IMR-90 (cell line): ENCODE data around the gene ATXN1. TPM values are rescaled to one million over a fixed set of nuclear protein-coding genes. Genes with fewer than 3 reads are reported as not detected.

Experiments
- ATAC-seq: fragments of 200-7000 bp; cut with Tn5 transposase; 2 replicates; pipeline ENCODE4 v1.9.1; 2020; ENCODE audit warnings: low read depth, mild to moderate bottlenecking, moderate library complexity
- BruUV-seq: library from RNA; stranded (reverse); fragments of 400-500 nt; replicated peaks from 2 replicates; lab custom pipeline; 2021; lab: Mats Ljungman, UMichigan
- CTCF ChIA-PET: fragments of 300-600 bp; formaldehyde crosslinking; extraction: SDS; loops from one replicate; lab custom pipeline; 2021; ENCODE audit warnings: antibody characterized with exemption; lab: Yijun Ruan, JAX
- POLR2A ChIA-PET: fragments of 300-600 bp; sonication (Branson Sonifier 250); formaldehyde crosslinking; loops from one replicate; lab custom pipeline; 2022; ENCODE audit warnings: antibody characterized with exemption; ENCODE audit not compliant: unreplicated experiment; lab: Charles Lee
- DNase-seq: peaks from one replicate; pipeline ENCODE4 v3.0.0; 2013
- H2AFZ ChIP-seq: replicated peaks from 2 replicates; pipeline ENCODE3; 2013; ENCODE audit warnings: low read length, mild to moderate bottlenecking; ENCODE audit not compliant: poor library complexity
- H2AK5ac ChIP-seq: 2 replicates; pipeline ENCODE4 v1.6.1; 2013; ENCODE audit warnings: low read depth, low read length, inconsistent platforms
- H2AK9ac ChIP-seq: replicated peaks from 2 replicates; pipeline ENCODE3; 2013; ENCODE audit warnings: mild to moderate bottlenecking, low read depth, low read length, moderate library complexity; ENCODE audit not compliant: poor library complexity
- H2BK120ac ChIP-seq: 2 replicates; pipeline ENCODE4 v1.6.1; 2013; ENCODE audit warnings: low read depth, low read length, inconsistent platforms
- H2BK15ac ChIP-seq: 3 replicates; pipeline ENCODE4 v1.6.1; 2013; ENCODE audit warnings: low read depth, low read length, inconsistent platforms
- H2BK20ac ChIP-seq: 2 replicates; pipeline ENCODE4 v1.6.1; 2013; ENCODE audit warnings: low read depth, mild to moderate bottlenecking, inconsistent platforms, low read length, moderate library complexity
- H2BK5ac ChIP-seq: 2 replicates; pipeline ENCODE4 v1.6.1; 2013; ENCODE audit warnings: mild to moderate bottlenecking, low read depth, low read length, inconsistent platforms; ENCODE audit not compliant: poor library complexity, severe bottlenecking
- H3K14ac ChIP-seq: replicated peaks from 2 replicates; pipeline ENCODE4 v1.6.1; 2013; ENCODE audit warnings: low read depth, low read length, inconsistent platforms
- H3K18ac ChIP-seq: 2 replicates; pipeline ENCODE4 v1.6.1; 2013; ENCODE audit warnings: low read depth, low read length, control low read depth
- H3K23ac ChIP-seq: 2 replicates; pipeline ENCODE4 v1.6.1; 2013; ENCODE audit warnings: low read depth, low read length, inconsistent platforms
- H3K27ac ChIP-seq: 2 replicates; pipeline ENCODE4 v1.5.1; 2013; ENCODE audit warnings: mild to moderate bottlenecking, control low read depth, low read length; ENCODE audit not compliant: insufficient read depth
- H3K27me3 ChIP-seq: 2 replicates; pipeline ENCODE4 v1.6.1; 2013; ENCODE audit warnings: low read length; ENCODE audit not compliant: control insufficient read depth, insufficient read depth
- H3K36me3 ChIP-seq: 2 replicates; pipeline ENCODE4 v1.6.1; 2013; ENCODE audit warnings: low read length, mixed read lengths; ENCODE audit not compliant: control insufficient read depth, insufficient read depth
- H3K4ac ChIP-seq: 2 replicates; pipeline ENCODE4 v1.6.1; 2013; ENCODE audit warnings: low read depth, low read length, inconsistent platforms
- H3K4me1 ChIP-seq: 2 replicates; pipeline ENCODE4 v1.6.1; 2013; ENCODE audit warnings: low read length, mixed read lengths; ENCODE audit not compliant: control insufficient read depth, insufficient read depth
- H3K4me2 ChIP-seq: 2 replicates; pipeline ENCODE4 v1.6.1; 2013; ENCODE audit warnings: low read depth, mild to moderate bottlenecking, control low read depth, low read length, moderate library complexity
- H3K4me3 ChIP-seq: 2 replicates; pipeline ENCODE4 v1.5.1; 2013; ENCODE audit warnings: low read depth, mild to moderate bottlenecking, control low read depth, low read length, moderate library complexity; ENCODE audit not compliant: insufficient read depth
- H3K56ac ChIP-seq: 2 replicates; pipeline ENCODE4 v1.6.1; 2013; ENCODE audit warnings: low read length, inconsistent platforms; ENCODE audit not compliant: insufficient read depth; ENCODE audit errors: extremely low read depth
- H3K79me1 ChIP-seq, 2 experiments: 2 replicates each; pipeline ENCODE4 v1.6.1; 2013; ENCODE audit warnings: low read length in 2 of 2, inconsistent platforms in 1 of 2, low read depth in 1 of 2
- H3K9ac ChIP-seq: 2 replicates; pipeline ENCODE4 v1.6.1; 2013; ENCODE audit warnings: low read depth, low read length, control low read depth
- H3K9me1 ChIP-seq: 2 replicates; pipeline ENCODE4 v1.6.1; 2013; ENCODE audit warnings: low read length, inconsistent platforms; ENCODE audit not compliant: insufficient read depth
- H3K9me3 ChIP-seq: 2 replicates; pipeline ENCODE4 v1.6.1; 2013; ENCODE audit warnings: low read length; ENCODE audit not compliant: control insufficient read depth, insufficient read depth
- H4K20me1 ChIP-seq: 2 replicates; pipeline ENCODE4 v1.6.1; 2013; ENCODE audit warnings: low read length, inconsistent platforms; ENCODE audit not compliant: insufficient read depth
- H4K5ac ChIP-seq: 2 replicates; pipeline ENCODE4 v1.6.1; 2013; ENCODE audit warnings: mild to moderate bottlenecking, low read depth, low read length, control low read depth
- H4K8ac ChIP-seq, 2 experiments: 2 replicates each; pipeline ENCODE4 v1.6.1; 2013; ENCODE audit warnings: low read depth in 2 of 2, low read length in 2 of 2, control low read depth in 1 of 2, inconsistent platforms in 1 of 2
- H4K91ac ChIP-seq: 2 replicates; pipeline ENCODE4 v1.6.1; 2013; ENCODE audit warnings: low read depth, low read length, inconsistent platforms; ENCODE audit not compliant: insufficient read depth
- CEBPB ChIP-seq: IDR thresholded peaks from 2 replicates; pipeline ENCODE4 v1.6.1; 2012; ENCODE audit warnings: low read depth, low read length, improper control_type of control experiment
- CHD1 ChIP-seq: IDR thresholded peaks from 2 replicates; pipeline ENCODE4 v1.6.1; 2012; ENCODE audit warnings: low read depth, low read length, improper control_type of control experiment
- CTCF ChIP-seq: conservative IDR thresholded peaks from 2 replicates; pipeline ENCODE4 v1.5.1; 2012; ENCODE audit warnings: mild to moderate bottlenecking, low read depth, low read length, improper control_type of control experiment
- ELK1 ChIP-seq: fragments of 150-350 bp; IDR thresholded peaks from 2 replicates; pipeline ENCODE4 v1.6.1; 2016; ENCODE audit warnings: low read depth, mild to moderate bottlenecking, low read length, moderate library complexity, borderline replicate concordance
- FOS ChIP-seq: fragments of 150-350 bp; IDR thresholded peaks from 2 replicates; pipeline ENCODE4 v1.6.1; 2016; ENCODE audit warnings: low read depth, low read length
- MAFK ChIP-seq: IDR thresholded peaks from 2 replicates; pipeline ENCODE4 v1.6.1; 2012; ENCODE audit warnings: low read depth, low read length, improper control_type of control experiment
- MAZ ChIP-seq: IDR thresholded peaks from 2 replicates; pipeline ENCODE4 v1.6.1; 2012; ENCODE audit warnings: low read depth, mild to moderate bottlenecking, low read length, improper control_type of control experiment, moderate library complexity, borderline replicate concordance
- MXI1 ChIP-seq: IDR thresholded peaks from 2 replicates; pipeline ENCODE4 v1.6.1; 2012; ENCODE audit warnings: low read depth, mild to moderate bottlenecking, low read length, moderate library complexity, borderline replicate concordance
- NFE2L2 ChIP-seq: fragments of 150-350 bp; IDR thresholded peaks from 2 replicates; pipeline ENCODE4 v1.6.1; 2016; ENCODE audit warnings: low read depth, mild to moderate bottlenecking, low read length
- POLR2A ChIP-seq: IDR thresholded peaks from 2 replicates; pipeline ENCODE4 v1.6.1; 2012; ENCODE audit warnings: mild to moderate bottlenecking, low read depth, low read length
- RAD21 ChIP-seq: IDR thresholded peaks from 2 replicates; pipeline ENCODE4 v1.6.1; 2012; ENCODE audit warnings: low read length, improper control_type of control experiment
- RCOR1 ChIP-seq: IDR thresholded peaks from 2 replicates; pipeline ENCODE4 v1.6.1; 2012; ENCODE audit warnings: mild to moderate bottlenecking, low read length, improper control_type of control experiment; ENCODE audit not compliant: insufficient replicate concordance
- RFX5 ChIP-seq: IDR thresholded peaks from 2 replicates; pipeline ENCODE4 v1.8.0; 2012; ENCODE audit warnings: low read depth, mild to moderate bottlenecking, low read length, moderate library complexity
- SMC3 ChIP-seq: fragments of 150-350 bp; IDR thresholded peaks from 2 replicates; pipeline ENCODE4 v1.6.1; 2016; ENCODE audit warnings: low read depth, mild to moderate bottlenecking, antibody characterized with exemption, low read length, moderate library complexity
- USF2 ChIP-seq: fragments of 150-350 bp; IDR thresholded peaks from 2 replicates; pipeline ENCODE4 v1.6.1; 2017; ENCODE audit warnings: mild to moderate bottlenecking, antibody characterized with exemption, low read length, low read depth
- WGBS, 2 experiments: methylation state at CpG; one replicate each; pipeline versions ENCODE4 v1.1.5 to v1.1.7; 2013; ENCODE audit warnings: missing lambda C conversion rate in 2 of 2; ENCODE audit not compliant: insufficient read length in 1 of 2; ENCODE audit errors: extremely low coverage in 2 of 2; 5-methylcytosine and 5-hydroxymethylcytosine counted together
- dilution Hi-C: fragments of 300-500 bp; cut with HindIII; formaldehyde crosslinking; loops from one replicate; pipeline ENCODE4 v1.14.3; 2018; ENCODE audit warnings: low sequenced_read_pairs; ENCODE audit not compliant: unreplicated experiment
- in situ Hi-C: fragments of 300-500 bp; cut with MboI; formaldehyde crosslinking; loops from 3 replicates; pipeline ENCODE4 v1.14.3; 2019; ENCODE audit warnings: low sequenced_read_pairs, inconsistent platforms, mixed read lengths
- intact Hi-C: fragments of 100-400 bp; cut with micrococcal nuclease; formaldehyde crosslinking; loops from 2 replicates; pipeline ENCODE4 v1.10.0; 2022
- polyA plus RNA-seq, 3 experiments: library from polyadenylated mRNA; depleted of rRNA; stranded (reverse); fragments of >200 nt; gene quantifications; 2 replicates each; pipeline ENCODE4 v1.2.3, GENCODE V29; 2012; ENCODE audit warnings: low replicate concordance in 1 of 3
- total RNA-seq: library from RNA; depleted of rRNA; stranded (reverse); fragments of >200 nt; gene quantifications from 2 replicates; pipeline ENCODE4 v1.2.3, GENCODE V29; 2012

Gene ATXN1
- total and polyA plus RNA-seq, 2 of the 4 experiments (the other 2 are of a cell fraction): 7.3 to 11.1 TPM

GRCh38 chr6:16302721-16303552 lies 458.3 kb downstream of the ATXN1 start:
- no peak overlapping the region for H3K4ac ChIP-seq
- H2BK120ac ChIP-seq: no peak overlapping the region
- no peak overlapping the region for H2AFZ ChIP-seq
- no peak for DNase-seq
- H3K9me1 ChIP-seq: no peaks in the 10 kb centered on the region
- WGBS, 2 experiments: 63% methylated on average over 4 of the region's 27 CpGs; no CpG with 5 or more reads in 1 of the 2 experiments
- CTCF ChIA-PET: interaction anchor here (1.0 kb wide), 1 partner anchor 14 kb away, joined by 4 read pairs; no protein-coding TSS in a partner anchor
- H3K9me3 ChIP-seq: no peaks in the 10 kb centered on the region
- BruUV-seq: no TSS peak
- no peak overlapping the region for H2BK5ac ChIP-seq
- intact Hi-C loops (no loop called here), dilution Hi-C loops (no loop called here), in situ Hi-C loops (no loop called here)
- POLR2A ChIA-PET: no interaction called here
- H3K79me1 ChIP-seq: no peaks in the 10 kb centered on the region
- H3K36me3 ChIP-seq: peaks cover 23% of the 10 kb centered on the region
- H3K27ac ChIP-seq: no peak overlapping the region
- no peak overlapping the region for H2AK5ac ChIP-seq
- no peak overlapping the region for H4K91ac ChIP-seq
- H3K23ac ChIP-seq: no peak overlapping the region
- H4K20me1 ChIP-seq: no peaks in the 10 kb centered on the region
- no peaks in the 10 kb centered on the region for H3K4me1 ChIP-seq
- H3K14ac ChIP-seq: no peak overlapping the region
- H4K5ac ChIP-seq: no peak overlapping the region
- H2AK9ac ChIP-seq: no peak overlapping the region
- no peaks in the 10 kb centered on the region for H3K27me3 ChIP-seq
- ATAC-seq: no peak
- H2BK20ac ChIP-seq: no peak overlapping the region
- H4K8ac ChIP-seq: no peak overlapping the region
- no peak overlapping the region for H3K9ac ChIP-seq
- no peak overlapping the region for H3K4me3 ChIP-seq
- no peak overlapping the region for H3K18ac ChIP-seq
- H2BK15ac ChIP-seq: no peak overlapping the region
- H3K56ac ChIP-seq: no peak overlapping the region
- no peak overlapping the region for H3K4me2 ChIP-seq
- TF ChIP-seq CTCF: no peak
- no peak for TF ChIP-seq MXI1
- no peak for TF ChIP-seq ELK1
- no peak for TF ChIP-seq FOS
- no peak for TF ChIP-seq POLR2A
- TF ChIP-seq MAFK: no peak
- no peak for TF ChIP-seq NFE2L2
- no peak for TF ChIP-seq CEBPB
- TF ChIP-seq SMC3: no peak
- no peak for TF ChIP-seq RFX5
- no peak for TF ChIP-seq RAD21
- no peak for TF ChIP-seq MAZ
- TF ChIP-seq RCOR1: no peak
- TF ChIP-seq USF2: no peak
- TF ChIP-seq CHD1: no peak
